ENCODE data around the gene GRAPL.
"Not testable (repeated sequence)": the region's sequence is repeated elsewhere in the genome, so short reads cannot be mapped to it uniquely, and the experiment has no call there.

Gene GRAPL

DNA sequence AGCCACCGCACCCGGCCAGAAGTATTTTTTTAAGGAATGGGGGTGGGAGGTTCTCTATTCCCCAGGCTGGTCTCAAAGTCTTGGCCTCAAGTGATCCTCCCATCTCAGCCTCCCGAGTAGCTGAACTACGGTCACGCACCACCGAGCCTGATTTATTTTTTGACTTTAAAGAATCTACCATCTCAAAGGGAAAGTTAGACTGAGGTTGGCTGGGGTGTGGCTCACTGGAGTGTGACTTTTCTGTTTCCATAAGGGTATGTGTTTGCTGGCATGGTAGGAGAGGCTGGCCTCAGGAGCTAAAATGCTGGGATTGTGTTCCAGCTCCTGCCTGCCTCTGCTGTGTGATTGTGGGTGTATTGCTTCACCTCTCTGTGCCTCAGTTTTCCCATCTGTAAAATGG lies 10.6 kb downstream of the GRAPL start:
- not testable (repeated sequence) for H3K36me3 ChIP-seq (ENCODE audit: insufficient read depth, low read length); H2AFZ ChIP-seq (ENCODE audit: low read length, unreplicated experiment); H3K4me3 ChIP-seq (ENCODE audit: low read depth, low read length); H3K27ac ChIP-seq (ENCODE audit: low read depth, low read length); H3K79me2 ChIP-seq (ENCODE audit: control insufficient read depth, insufficient read depth, low read length, unreplicated experiment); H3K27me3 ChIP-seq (ENCODE audit: insufficient read depth, low read length); H3K4me1 ChIP-seq (ENCODE audit: control insufficient read depth, insufficient read depth, low read length, unreplicated experiment)

DNA sequence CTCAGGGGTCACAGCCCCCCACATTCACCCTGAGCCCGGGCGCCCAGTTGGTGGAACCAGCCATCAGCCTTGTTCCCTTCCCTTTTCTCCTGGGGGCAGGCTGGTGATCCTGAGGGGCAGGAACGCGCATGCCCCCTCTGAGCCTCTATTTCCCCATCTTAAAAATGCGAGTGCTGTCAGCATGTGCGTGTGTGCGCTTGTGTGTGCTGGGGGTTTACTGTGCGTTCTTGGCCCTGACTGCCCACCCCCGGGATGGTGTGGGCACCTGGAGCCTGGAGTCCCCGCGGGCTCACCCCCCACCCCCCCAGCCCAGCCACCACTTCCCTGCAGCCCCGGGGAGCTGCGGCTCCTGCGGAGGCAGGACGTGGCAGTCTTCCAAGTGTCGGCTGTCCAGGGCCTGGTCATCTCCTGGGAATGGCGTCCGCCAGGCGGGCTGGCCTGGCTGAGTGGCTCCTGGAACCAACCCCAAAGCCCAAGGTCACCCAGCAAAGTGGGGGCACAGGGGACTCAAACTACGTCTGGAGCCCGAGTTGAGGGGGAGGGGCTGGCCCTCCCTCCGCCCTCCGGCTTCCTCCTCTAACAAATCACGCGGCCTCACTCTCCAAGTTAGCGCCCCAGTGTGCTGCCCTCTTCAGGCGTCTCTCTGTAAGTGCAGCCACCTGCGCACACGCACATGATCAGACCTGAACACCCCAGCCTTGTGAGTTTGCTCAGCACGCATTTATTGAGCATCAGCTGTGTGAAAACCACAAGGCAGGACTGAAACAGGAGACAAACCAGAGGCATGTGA lies 14.2 kb downstream of the GRAPL start:
- H2AFZ ChIP-seq (ENCODE audit: low read length, unreplicated experiment); H3K79me2 ChIP-seq (ENCODE audit: control insufficient read depth, insufficient read depth, low read length, unreplicated experiment); H3K4me3 ChIP-seq (ENCODE audit: low read depth, low read length); H3K27ac ChIP-seq (ENCODE audit: low read depth, low read length); H3K27me3 ChIP-seq (ENCODE audit: insufficient read depth, low read length); H3K36me3 ChIP-seq (ENCODE audit: insufficient read depth, low read length); H3K4me1 ChIP-seq (ENCODE audit: control insufficient read depth, insufficient read depth, low read length, unreplicated experiment): not testable (repeated sequence)

- H3K4me1 ChIP-seq (ENCODE audit: control insufficient read depth, insufficient read depth, low read length, unreplicated experiment); H3K4me3 ChIP-seq (ENCODE audit: low read depth, low read length); H2AFZ ChIP-seq (ENCODE audit: low read length, unreplicated experiment); H3K79me2 ChIP-seq (ENCODE audit: control insufficient read depth, insufficient read depth, low read length, unreplicated experiment); H3K27me3 ChIP-seq (ENCODE audit: insufficient read depth, low read length); H3K27ac ChIP-seq (ENCODE audit: low read depth, low read length); H3K36me3 ChIP-seq (ENCODE audit: insufficient read depth, low read length): not testable (repeated sequence)
Measured at GRCh38 chr17:19142419-19142818, 15.0 kb downstream of the GRAPL start.

DNA sequence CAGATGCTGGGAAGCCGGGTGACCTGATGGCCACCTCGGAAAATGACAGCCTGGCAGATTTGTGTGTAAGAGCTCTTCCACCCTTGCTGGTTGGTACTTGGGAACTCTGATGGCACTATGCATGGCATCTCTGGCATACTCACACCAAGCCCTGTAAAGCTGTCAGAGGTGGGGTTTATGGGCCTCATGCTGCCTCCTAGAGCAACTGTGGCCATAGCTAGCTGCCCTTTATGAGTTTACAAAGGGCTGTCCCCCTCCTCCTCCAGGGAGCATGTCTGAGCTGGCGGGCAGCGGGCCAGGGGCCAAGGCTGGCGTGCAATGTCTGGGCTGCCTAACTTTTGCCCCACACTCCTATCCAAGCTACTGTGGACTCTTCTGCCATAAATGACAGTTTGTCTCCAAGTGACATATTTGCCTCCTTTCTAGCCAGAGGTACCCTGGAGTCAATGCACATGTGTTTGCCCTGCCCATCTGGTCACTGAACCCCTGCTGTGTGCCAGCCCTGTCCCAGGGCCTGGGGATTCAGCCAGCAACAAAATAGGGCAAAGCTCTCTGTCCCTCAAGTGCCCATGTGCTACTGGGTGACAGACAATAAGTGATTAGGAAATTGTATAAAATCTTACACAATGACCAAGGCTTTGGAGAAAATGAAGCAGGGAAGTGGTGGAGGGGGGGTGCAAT lies 15.8 kb downstream of the GRAPL start:
- H3K4me1 ChIP-seq (ENCODE audit: control insufficient read depth, insufficient read depth, low read length, unreplicated experiment); H3K27ac ChIP-seq (ENCODE audit: low read depth, low read length); H2AFZ ChIP-seq (ENCODE audit: low read length, unreplicated experiment); H3K27me3 ChIP-seq (ENCODE audit: insufficient read depth, low read length); H3K36me3 ChIP-seq (ENCODE audit: insufficient read depth, low read length); H3K79me2 ChIP-seq (ENCODE audit: control insufficient read depth, insufficient read depth, low read length, unreplicated experiment); H3K4me3 ChIP-seq (ENCODE audit: low read depth, low read length): not testable (repeated sequence)

GRCh38 chr17:19144373-19144772 lies 17.0 kb downstream of the GRAPL start:
- H3K27me3 ChIP-seq (ENCODE audit: insufficient read depth, low read length); H3K36me3 ChIP-seq (ENCODE audit: insufficient read depth, low read length); H3K4me3 ChIP-seq (ENCODE audit: low read depth, low read length); H3K27ac ChIP-seq (ENCODE audit: low read depth, low read length); H2AFZ ChIP-seq (ENCODE audit: low read length, unreplicated experiment); H3K4me1 ChIP-seq (ENCODE audit: control insufficient read depth, insufficient read depth, low read length, unreplicated experiment); H3K79me2 ChIP-seq (ENCODE audit: control insufficient read depth, insufficient read depth, low read length, unreplicated experiment): not testable (repeated sequence)

- not testable (repeated sequence) for H3K36me3 ChIP-seq (ENCODE audit: insufficient read depth, low read length); H3K27me3 ChIP-seq (ENCODE audit: insufficient read depth, low read length); H3K79me2 ChIP-seq (ENCODE audit: control insufficient read depth, insufficient read depth, low read length, unreplicated experiment); H3K4me1 ChIP-seq (ENCODE audit: control insufficient read depth, insufficient read depth, low read length, unreplicated experiment); H3K27ac ChIP-seq (ENCODE audit: low read depth, low read length); H2AFZ ChIP-seq (ENCODE audit: low read length, unreplicated experiment); H3K4me3 ChIP-seq (ENCODE audit: low read depth, low read length)
Measured at GRCh38 chr17:19145471-19145870, 18.1 kb downstream of the GRAPL start.

- H2AFZ ChIP-seq (ENCODE audit: low read length, unreplicated experiment); H3K36me3 ChIP-seq (ENCODE audit: insufficient read depth, low read length); H3K27me3 ChIP-seq (ENCODE audit: insufficient read depth, low read length); H3K4me3 ChIP-seq (ENCODE audit: low read depth, low read length); H3K27ac ChIP-seq (ENCODE audit: low read depth, low read length); H3K4me1 ChIP-seq (ENCODE audit: control insufficient read depth, insufficient read depth, low read length, unreplicated experiment); H3K79me2 ChIP-seq (ENCODE audit: control insufficient read depth, insufficient read depth, low read length, unreplicated experiment): not testable (repeated sequence)
Measured at GRCh38 chr17:19150678-19151615, 23.6 kb downstream of the GRAPL start.

GRCh38 chr17:19157628-19158027 lies 30.2 kb downstream of the GRAPL start:
- not testable (repeated sequence) for H3K27ac ChIP-seq (ENCODE audit: low read depth, low read length); H3K4me3 ChIP-seq (ENCODE audit: low read depth, low read length); H3K36me3 ChIP-seq (ENCODE audit: insufficient read depth, low read length); H2AFZ ChIP-seq (ENCODE audit: low read length, unreplicated experiment); H3K27me3 ChIP-seq (ENCODE audit: insufficient read depth, low read length); H3K79me2 ChIP-seq (ENCODE audit: control insufficient read depth, insufficient read depth, low read length, unreplicated experiment); H3K4me1 ChIP-seq (ENCODE audit: control insufficient read depth, insufficient read depth, low read length, unreplicated experiment)

- H2AFZ ChIP-seq (ENCODE audit: low read length, unreplicated experiment); H3K27ac ChIP-seq (ENCODE audit: low read depth, low read length); H3K4me1 ChIP-seq (ENCODE audit: control insufficient read depth, insufficient read depth, low read length, unreplicated experiment); H3K36me3 ChIP-seq (ENCODE audit: insufficient read depth, low read length); H3K27me3 ChIP-seq (ENCODE audit: insufficient read depth, low read length); H3K4me3 ChIP-seq (ENCODE audit: low read depth, low read length); H3K79me2 ChIP-seq (ENCODE audit: control insufficient read depth, insufficient read depth, low read length, unreplicated experiment): not testable (repeated sequence)
Measured at GRCh38 chr17:19158478-19158877, 31.1 kb downstream of the GRAPL start.

GRCh38 chr17:19158938-19159337 lies 31.5 kb downstream of the GRAPL start:
- not testable (repeated sequence) for H3K4me3 ChIP-seq (ENCODE audit: low read depth, low read length); H3K27me3 ChIP-seq (ENCODE audit: insufficient read depth, low read length); H3K27ac ChIP-seq (ENCODE audit: low read depth, low read length); H3K79me2 ChIP-seq (ENCODE audit: control insufficient read depth, insufficient read depth, low read length, unreplicated experiment); H3K4me1 ChIP-seq (ENCODE audit: control insufficient read depth, insufficient read depth, low read length, unreplicated experiment); H2AFZ ChIP-seq (ENCODE audit: low read length, unreplicated experiment); H3K36me3 ChIP-seq (ENCODE audit: insufficient read depth, low read length)

Data from ACC112 (cell line).